Caco-2 (cell line): ENCODE data around the gene NUDC. TPM values are rescaled to one million over a fixed set of nuclear protein-coding genes. Genes with fewer than 3 reads are reported as not detected.
"Not testable (repeated sequence)": the region's sequence is repeated elsewhere in the genome, so short reads cannot be mapped to it uniquely, and the experiment has no call there.

Experiments
- Bru-seq: library from RNA; stranded (reverse); fragments of 400-500 nt; gene quantifications from one replicate; lab custom pipeline; 2021; lab: Mats Ljungman, UMichigan
- BruChase-seq, 2 experiments: library from RNA; stranded (reverse); fragments of 400-500 nt; gene quantifications; one replicate each; lab custom pipeline; 2021; lab: Mats Ljungman, UMichigan
- BruUV-seq: library from RNA; stranded (reverse); fragments of 400-500 nt; replicated peaks from 2 replicates; lab custom pipeline; 2021; lab: Mats Ljungman, UMichigan
- CTCF ChIA-PET: fragments of 300-600 bp; sonication (Branson Sonifier 250); formaldehyde crosslinking; loops from one replicate; lab custom pipeline; 2022; ENCODE audit warnings: antibody characterized with exemption; lab: Charles Lee
- POLR2A ChIA-PET: fragments of 300-600 bp; sonication (Branson Sonifier 250); formaldehyde crosslinking; loops from one replicate; lab custom pipeline; 2022; ENCODE audit warnings: antibody characterized with exemption; lab: Charles Lee
- DNase-seq, 2 experiments: peaks; one replicate each; pipeline versions ENCODE4 v3.0.0 to v3.0.0-alpha.2; 2020 to 2022
- H3K27me3 ChIP-seq: replicated peaks from 2 replicates; pipeline ENCODE4 v1.6.0; 2011; ENCODE audit warnings: low read length; ENCODE audit not compliant: control insufficient read depth, insufficient read depth
- H3K36me3 ChIP-seq: 2 replicates; pipeline ENCODE4 v1.5.1; 2011; ENCODE audit warnings: low read length; ENCODE audit not compliant: control insufficient read depth, insufficient read depth
- H3K4me1 ChIP-seq: fragments of 250-450 bp; sonication (Bioruptor Pico); 2 replicates; pipeline ENCODE4 v1.5.1; 2020; ENCODE audit warnings: mild to moderate bottlenecking
- H3K4me3 ChIP-seq: 2 replicates; pipeline ENCODE4 v1.5.1; 2011; ENCODE audit warnings: low read depth, mild to moderate bottlenecking, control low read depth, low read length
- H3K9me3 ChIP-seq: fragments of 250-450 bp; sonication (Bioruptor Pico); 2 replicates; pipeline ENCODE4 v1.5.1; 2020; ENCODE audit warnings: mild to moderate bottlenecking, moderate library complexity
- H3K27ac Mint-ChIP-seq: one replicate; pipeline ENCODE4 v1.8.0; 2022; ENCODE audit warnings: mixed read lengths; ENCODE audit not compliant: unreplicated experiment
- H3K27me3 Mint-ChIP-seq: one replicate; pipeline ENCODE4 v1.8.0; 2022; ENCODE audit warnings: mixed read lengths; ENCODE audit not compliant: insufficient read depth, unreplicated experiment
- H3K36me3 Mint-ChIP-seq: one replicate; pipeline ENCODE4 v1.8.0; 2022; ENCODE audit warnings: mild to moderate bottlenecking, mixed read lengths; ENCODE audit not compliant: insufficient read depth, unreplicated experiment
- H3K4me1 Mint-ChIP-seq: one replicate; pipeline ENCODE4 v1.8.0; 2022; ENCODE audit warnings: low read depth, mixed read lengths; ENCODE audit not compliant: unreplicated experiment
- H3K4me3 Mint-ChIP-seq: one replicate; pipeline ENCODE4 v1.8.0; 2022; ENCODE audit warnings: mild to moderate bottlenecking, moderate library complexity, mixed read lengths; ENCODE audit not compliant: unreplicated experiment
- H3K9me3 Mint-ChIP-seq: one replicate; pipeline ENCODE4 v1.8.0; 2022; ENCODE audit warnings: mixed read lengths; ENCODE audit not compliant: unreplicated experiment
- CTCF ChIP-seq, 2 experiments: fragments of 200-600 bp in 1 of 2; IDR thresholded peaks; 1 replicate in 1 of 2; 2 replicates in 1 of 2; pipeline versions ENCODE4 v1.5.1 to v1.8.0; 2011 to 2022; ENCODE audit warnings: antibody characterized with exemption in 1 of 2, control low read depth in 1 of 2, inconsistent platforms in 1 of 2, low read depth in 1 of 2, low read length in 1 of 2, mild to moderate bottlenecking in 1 of 2, moderate library complexity in 1 of 2; ENCODE audit not compliant: insufficient read depth in 1 of 2, severe bottlenecking in 1 of 2, unreplicated experiment in 1 of 2
- intact Hi-C: fragments of 100-400 bp; cut with micrococcal nuclease; formaldehyde crosslinking; loops from one replicate; pipeline ENCODE4 v1.10.0; 2022; ENCODE audit not compliant: unreplicated experiment
- long read RNA-seq: library from polyadenylated mRNA; stranded (forward); transcript quantifications from one replicate; pipeline ENCODE4 v2.0.0, GENCODE V29; 2022
- total RNA-seq: library from RNA; stranded (reverse); gene quantifications from 2 replicates; pipeline ENCODE4 v1.2.3, GENCODE V29; 2022

Gene NUDC
- total RNA-seq = 81.3 and 87.2 TPM in 2 replicates
- percentile 79 among the genes with signal in this experiment for Bru-seq, nascent RNA
- BruChase-seq, experiment 1, labeled RNA remaining after a 2-hour chase = percentile 77 among the genes with signal in this experiment
- BruChase-seq, experiment 2, labeled RNA remaining after a 6-hour chase = percentile 86 among the genes with signal in this experiment
- long read RNA-seq, transcript NUDC-201 (9 exons, 1,800 nt) = major isoform, 551 of 790 reads
- long read RNA-seq, transcript NUDC-204 (2 exons, 607 nt) = minor isoform, 142 of 790 reads
- long read RNA-seq, partial matches to known transcripts = 11 of 790 reads
- long read RNA-seq, other reads (novel, unspliced or antisense) = 86 of 790 reads

- CTCF ChIA-PET = interaction anchor here (1.2 kb wide), 1 partner anchor 31 kb away, joined by 3 read pairs; the partner anchor contains the start of gene GPN2
- intact Hi-C loops = no loop called here
- TF ChIP-seq CTCF (IDR thresholded peaks at IDR 0.05; ENCODE audit: insufficient read depth in 1 of 2, low read depth in 1 of 2, low read length in 1 of 2, severe bottlenecking in 1 of 2, unreplicated experiment in 1 of 2) = no peak
- H3K9me3 Mint-ChIP-seq = no peaks in the 10 kb centered on the region
- H3K4me3 Mint-ChIP-seq = peak within 1 kb of the TSS; percentile 97
- peak; percentile 94 to 95 for DNase-seq
- H3K4me1 Mint-ChIP-seq = peaks cover 7% of the 10 kb centered on the region
- Histone ChIP-seq H3K4me3 (peak within 1 kb of the TSS; percentile 83), H3K36me3 (peaks cover 2% of the 10 kb centered on the region; the same call in 1 of the 2 replicates), H3K4me1 (peaks cover 12% of the 10 kb centered on the region), H3K27me3 (no peaks in the 10 kb centered on the region), H3K9me3 (no peaks in the 10 kb centered on the region)
- peaks cover 37% of the 10 kb centered on the region for H3K36me3 Mint-ChIP-seq
- no TSS peak for BruUV-seq
- peak within 1 kb of the TSS; percentile 82 for H3K27ac Mint-ChIP-seq
- no peaks in the 10 kb centered on the region for H3K27me3 Mint-ChIP-seq
- POLR2A ChIA-PET = interaction anchor here (0.6 to 1.8 kb wide), 2 partner anchors 22 to 682 kb away, joined by 5 to 7 read pairs; partner anchors contain the start of genes AHDC1 and GPATCH3
Observed at GRCh38 chr1:26921540-26922430, at the start of gene NUDC. TSS of gene NUDC (plus strand) at chr1:26921743. CDS start at chr1:26921849, 106 bp downstream.

- H3K27ac Mint-ChIP-seq, H3K4me1 Mint-ChIP-seq, H3K9me3 ChIP-seq, H3K27me3 ChIP-seq, BruUV-seq, H3K36me3 ChIP-seq, CTCF ChIA-PET, H3K4me3 Mint-ChIP-seq, H3K36me3 Mint-ChIP-seq, H3K4me3 ChIP-seq, H3K4me1 ChIP-seq, H3K9me3 Mint-ChIP-seq, DNase-seq, H3K27me3 Mint-ChIP-seq: not testable (repeated sequence)
- POLR2A ChIA-PET = interaction anchor here (0.6 kb wide), 1 partner anchor 11 kb away, joined by 3 read pairs; no protein-coding TSS in a partner anchor
- intact Hi-C loops = loop anchor here (10.0 kb wide), 1 partner anchor 268 kb away; no protein-coding TSS in a partner anchor
Observed at GRCh38 chr1:26873097-26873496, 48.4 kb upstream of the NUDC start.

- ChIA-PET CTCF (no interaction called here), POLR2A (no interaction called here)
- no peak for DNase-seq
- no TSS peak for BruUV-seq
- Histone ChIP-seq H3K4me1 (no peaks in the 10 kb centered on the region), H3K4me3 (no peak overlapping the region), H3K36me3 (no peaks in the 10 kb centered on the region), H3K9me3 (no peaks in the 10 kb centered on the region), H3K27me3 (no peaks in the 10 kb centered on the region)
- Mint-ChIP-seq H3K4me1 (no peaks in the 10 kb centered on the region), H3K36me3 (peaks cover under 1% of the 10 kb centered on the region), H3K27me3 (no peaks in the 10 kb centered on the region), H3K27ac (no peak overlapping the region), H3K4me3 (no peak overlapping the region), H3K9me3 (no peaks in the 10 kb centered on the region)
- no peak for TF ChIP-seq CTCF (IDR thresholded peaks at IDR 0.05; ENCODE audit: insufficient read depth in 1 of 2, low read depth in 1 of 2, low read length in 1 of 2, severe bottlenecking in 1 of 2, unreplicated experiment in 1 of 2)
- intact Hi-C loops = loop anchor here (10.0 kb wide), 1 partner anchor 270 kb away; no protein-coding TSS in a partner anchor
Observed at GRCh38 chr1:26874896-26875295, 46.6 kb upstream of the NUDC start.
